ENCODE results near the gene MTHFD2.

MTHFD2 gene

GRCh38 chr2:74250189-74250631, 51.8 kb downstream of the MTHFD2 start:
- DNase-seq (ENCODE audit: low read depth): peak; percentile 66
- TF ChIP-seq, protein P1, sequence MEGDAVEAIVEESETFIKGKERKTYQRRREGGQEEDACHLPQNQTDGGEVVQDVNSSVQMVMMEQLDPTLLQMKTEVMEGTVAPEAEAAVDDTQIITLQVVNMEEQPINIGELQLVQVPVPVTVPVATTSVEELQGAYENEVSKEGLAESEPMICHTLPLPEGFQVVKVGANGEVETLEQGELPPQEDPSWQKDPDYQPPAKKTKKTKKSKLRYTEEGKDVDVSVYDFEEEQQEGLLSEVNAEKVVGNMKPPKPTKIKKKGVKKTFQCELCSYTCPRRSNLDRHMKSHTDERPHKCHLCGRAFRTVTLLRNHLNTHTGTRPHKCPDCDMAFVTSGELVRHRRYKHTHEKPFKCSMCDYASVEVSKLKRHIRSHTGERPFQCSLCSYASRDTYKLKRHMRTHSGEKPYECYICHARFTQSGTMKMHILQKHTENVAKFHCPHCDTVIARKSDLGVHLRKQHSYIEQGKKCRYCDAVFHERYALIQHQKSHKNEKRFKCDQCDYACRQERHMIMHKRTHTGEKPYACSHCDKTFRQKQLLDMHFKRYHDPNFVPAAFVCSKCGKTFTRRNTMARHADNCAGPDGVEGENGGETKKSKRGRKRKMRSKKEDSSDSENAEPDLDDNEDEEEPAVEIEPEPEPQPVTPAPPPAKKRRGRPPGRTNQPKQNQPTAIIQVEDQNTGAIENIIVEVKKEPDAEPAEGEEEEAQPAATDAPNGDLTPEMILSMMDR (conservative IDR thresholded peaks at IDR 0.05; ENCODE audit: low read depth, low read length): peak; percentile 88
- no peak overlapping the region for H3K4me3 ChIP-seq (ENCODE audit: low read depth, low read length)

DNA sequence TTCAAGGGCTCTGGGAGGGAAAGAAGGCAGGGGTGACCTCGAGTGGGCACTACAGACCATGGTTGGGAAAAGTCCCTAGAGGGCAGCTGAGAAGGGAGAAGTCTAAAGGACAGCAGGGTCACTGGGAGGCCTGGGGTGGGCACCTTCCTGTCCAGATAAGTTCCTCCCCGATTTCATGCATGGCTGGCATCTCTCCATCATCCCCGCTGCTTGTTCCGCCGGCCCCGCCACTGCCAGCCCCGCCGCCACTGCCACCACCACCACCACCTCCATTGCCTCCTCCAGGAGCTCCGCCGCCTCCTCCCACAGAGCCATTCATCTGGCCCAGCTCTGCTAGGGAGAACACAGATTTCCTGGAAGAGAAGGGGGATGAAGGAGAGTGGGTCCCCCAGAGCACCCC, 53.6 kb downstream of the MTHFD2 start:
- H3K4me3 ChIP-seq (ENCODE audit: low read depth, low read length): no peak overlapping the region
- TF ChIP-seq, protein P1 (conservative IDR thresholded peaks at IDR 0.05; ENCODE audit: low read depth, low read length): no peak
- DNase-seq (ENCODE audit: low read depth): no peak

DNA sequence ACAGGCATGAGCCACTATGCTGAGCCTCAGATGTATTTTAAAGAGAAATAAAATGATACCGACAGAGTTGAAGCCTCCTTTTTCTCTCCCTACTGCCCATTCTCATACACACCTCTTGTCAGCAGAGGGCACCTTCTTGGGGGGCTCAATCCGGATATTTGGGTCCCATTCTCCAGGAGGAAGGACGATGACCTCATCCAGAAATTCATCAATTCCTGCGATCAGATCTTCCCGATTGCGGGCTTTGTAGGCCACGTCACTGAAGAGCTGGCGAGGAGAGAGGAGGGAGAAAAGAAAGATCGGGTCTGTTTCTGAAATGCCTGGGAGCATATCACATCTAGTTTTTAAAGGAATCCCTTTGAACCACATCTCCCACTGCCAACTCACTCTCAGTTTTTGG, 54.4 kb downstream of the MTHFD2 start:
- no peak for DNase-seq (ENCODE audit: low read depth)
- no peak overlapping the region for H3K4me3 ChIP-seq (ENCODE audit: low read depth, low read length)
- TF ChIP-seq, protein P1 (conservative IDR thresholded peaks at IDR 0.05; ENCODE audit: low read depth, low read length): no peak

GRCh38 chr2:74253306-74253970, 55.0 kb downstream of the MTHFD2 start:
- no peak overlapping the region for H3K4me3 ChIP-seq (ENCODE audit: low read depth, low read length)
- TF ChIP-seq, protein P1 (conservative IDR thresholded peaks at IDR 0.05; ENCODE audit: low read depth, low read length): no peak
- no peak for DNase-seq (ENCODE audit: low read depth)

DNA sequence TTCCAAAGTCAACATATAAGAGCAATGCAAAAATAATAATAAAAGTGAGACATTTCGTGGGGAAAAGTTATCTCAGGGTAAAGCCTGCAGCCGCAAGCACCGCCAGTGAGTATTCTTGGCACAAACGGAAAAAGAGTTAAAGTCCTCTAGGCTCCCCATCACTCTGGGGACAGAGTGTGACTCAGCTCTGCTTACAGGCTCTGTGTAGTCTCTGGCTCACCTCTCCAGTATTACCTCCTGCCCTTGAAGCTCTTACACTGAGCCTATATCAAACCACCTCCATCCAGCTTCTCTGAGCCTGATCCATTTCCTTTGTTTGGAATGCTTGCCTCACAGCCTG, 55.5 kb downstream of the MTHFD2 start:
- no peak overlapping the region for H3K4me3 ChIP-seq (ENCODE audit: low read depth, low read length)
- TF ChIP-seq, protein P1 (conservative IDR thresholded peaks at IDR 0.05; ENCODE audit: low read depth, low read length): no peak
- no peak for DNase-seq (ENCODE audit: low read depth)

GRCh38 chr2:74255660-74256213, 57.3 kb downstream of the MTHFD2 start:
- H3K4me3 ChIP-seq (ENCODE audit: low read depth, low read length): no peak overlapping the region
- TF ChIP-seq, protein P1 (conservative IDR thresholded peaks at IDR 0.05; ENCODE audit: low read depth, low read length): no peak
- no peak for DNase-seq (ENCODE audit: low read depth)

DNA sequence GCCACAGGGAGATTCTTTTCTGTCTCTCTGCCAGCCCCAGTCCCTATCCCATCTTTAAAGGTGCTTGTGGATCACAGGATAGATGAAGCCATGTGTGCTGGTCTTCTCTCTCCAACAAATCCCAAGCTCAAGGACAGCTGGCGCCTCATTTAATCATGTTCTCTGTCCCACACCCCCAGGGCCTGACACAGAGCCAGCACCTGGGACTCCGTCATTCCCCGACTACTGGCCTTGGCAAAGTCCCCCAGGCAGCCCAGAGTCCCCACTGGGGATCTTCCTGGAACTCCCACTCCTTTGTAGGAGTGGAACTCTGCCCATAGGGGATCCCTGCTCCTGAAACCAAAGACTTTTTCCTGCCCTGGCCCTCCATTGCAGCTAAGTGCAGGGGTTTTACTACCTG, 60.8 kb downstream of the MTHFD2 start:
- TF ChIP-seq, protein P1 (conservative IDR thresholded peaks at IDR 0.05; ENCODE audit: low read depth, low read length): no peak
- no peak for DNase-seq (ENCODE audit: low read depth)

More for the DNA sequence above, 60.8 kb downstream of the MTHFD2 start:
- H3K4me3 ChIP-seq (ENCODE audit: low read depth, low read length): no peak overlapping the region

All from choroid plexus epithelial cell (primary cell).